GM13976 (cell line): ENCODE data around the gene YBX2.

ENCODE experiments used
- DNase-seq: peaks from one replicate; pipeline ENCODE4 v3.0.0; 2012; ENCODE audit warnings: low spot score
- in situ Hi-C: fragments of 300-500 bp; cut with MboI; formaldehyde crosslinking; loops from one replicate; pipeline ENCODE4 v1.12.0; 2022; ENCODE audit warnings: low sequenced_read_pairs, mixed read lengths, inconsistent platforms; ENCODE audit not compliant: unreplicated experiment
- TF ChIP-seq, protein P1 (sequence below): IDR thresholded peaks from 2 replicates; pipeline ENCODE4 v1.5.1; 2012; ENCODE audit warnings: borderline replicate concordance, mild to moderate bottlenecking; ENCODE audit not compliant: insufficient read depth; ENCODE audit errors: extremely low read depth, missing control alignments, control extremely low read depth

The YBX2 gene

DNA sequence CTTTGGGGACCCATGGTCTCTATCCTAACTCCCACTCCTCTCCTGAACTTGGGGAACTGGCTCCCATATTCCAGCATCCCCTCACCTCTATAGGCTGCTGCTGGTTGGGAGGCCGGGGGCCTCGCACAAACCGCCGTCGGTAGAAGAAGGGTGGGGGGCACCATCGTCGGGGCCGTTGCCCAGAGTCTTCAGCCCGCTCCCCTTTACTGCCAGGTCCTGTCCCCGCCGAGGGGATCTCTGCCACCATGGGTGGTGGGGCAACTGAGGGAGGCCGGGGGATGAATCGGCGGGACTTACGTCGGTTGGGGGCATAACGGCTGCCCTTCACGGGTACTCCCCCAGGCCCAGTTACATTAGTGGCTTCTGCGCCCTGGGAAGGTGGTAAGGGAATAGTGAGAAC, 4.3 kb downstream of the YBX2 start:
- TF ChIP-seq, protein P1, sequence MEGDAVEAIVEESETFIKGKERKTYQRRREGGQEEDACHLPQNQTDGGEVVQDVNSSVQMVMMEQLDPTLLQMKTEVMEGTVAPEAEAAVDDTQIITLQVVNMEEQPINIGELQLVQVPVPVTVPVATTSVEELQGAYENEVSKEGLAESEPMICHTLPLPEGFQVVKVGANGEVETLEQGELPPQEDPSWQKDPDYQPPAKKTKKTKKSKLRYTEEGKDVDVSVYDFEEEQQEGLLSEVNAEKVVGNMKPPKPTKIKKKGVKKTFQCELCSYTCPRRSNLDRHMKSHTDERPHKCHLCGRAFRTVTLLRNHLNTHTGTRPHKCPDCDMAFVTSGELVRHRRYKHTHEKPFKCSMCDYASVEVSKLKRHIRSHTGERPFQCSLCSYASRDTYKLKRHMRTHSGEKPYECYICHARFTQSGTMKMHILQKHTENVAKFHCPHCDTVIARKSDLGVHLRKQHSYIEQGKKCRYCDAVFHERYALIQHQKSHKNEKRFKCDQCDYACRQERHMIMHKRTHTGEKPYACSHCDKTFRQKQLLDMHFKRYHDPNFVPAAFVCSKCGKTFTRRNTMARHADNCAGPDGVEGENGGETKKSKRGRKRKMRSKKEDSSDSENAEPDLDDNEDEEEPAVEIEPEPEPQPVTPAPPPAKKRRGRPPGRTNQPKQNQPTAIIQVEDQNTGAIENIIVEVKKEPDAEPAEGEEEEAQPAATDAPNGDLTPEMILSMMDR = no peak
- DNase-seq = peak; percentile 23
- in situ Hi-C loops = loop anchor here (25.0 kb wide), 1 partner anchor 253 kb away; the partner anchor contains the start of genes SLC16A11 and SLC16A13

DNA sequence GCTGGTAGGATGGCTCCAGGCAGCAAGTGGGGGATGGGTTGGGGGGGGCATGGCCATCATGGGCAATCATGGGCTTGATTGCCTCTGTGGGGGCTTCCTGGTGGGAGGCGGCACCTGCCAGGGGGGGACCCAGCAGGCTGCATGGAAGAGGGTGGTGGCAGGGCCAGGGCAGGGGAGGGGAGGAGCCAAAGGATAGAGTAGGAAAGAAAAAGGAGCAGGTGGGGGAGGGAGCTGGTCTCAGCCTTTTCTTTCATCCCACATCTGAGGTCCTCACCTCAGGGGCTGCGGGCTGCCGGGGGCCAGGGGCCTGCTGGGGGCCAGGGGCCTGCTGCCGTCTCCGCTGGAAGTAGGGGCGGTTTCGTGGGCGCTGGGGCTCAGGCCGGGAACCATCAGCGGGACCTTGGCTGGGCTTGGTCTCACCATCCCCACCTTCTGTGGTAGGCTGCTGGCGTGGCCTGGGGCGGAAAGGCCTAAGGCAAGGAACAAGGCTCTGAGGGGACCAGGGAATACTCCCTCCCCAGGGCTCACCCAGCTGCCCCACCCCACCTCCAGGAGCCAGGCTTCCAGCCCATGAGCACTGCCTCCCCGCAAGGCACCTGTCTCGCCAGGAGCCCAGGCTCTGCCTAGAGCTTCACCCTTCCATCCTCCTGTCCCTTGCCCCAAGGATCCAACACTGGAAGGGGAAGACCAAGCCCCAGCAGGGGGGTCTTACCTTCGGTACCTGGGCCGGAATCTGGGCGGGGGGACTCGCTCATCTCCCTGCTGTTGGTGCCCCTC, 5.0 kb downstream of the YBX2 start:
- peak; percentile 25 for DNase-seq
- in situ Hi-C loops = loop anchor here (25.0 kb wide), 1 partner anchor 252 kb away; the partner anchor contains the start of genes SLC16A11 and SLC16A13
- TF ChIP-seq, protein P1 = no peak

DNA sequence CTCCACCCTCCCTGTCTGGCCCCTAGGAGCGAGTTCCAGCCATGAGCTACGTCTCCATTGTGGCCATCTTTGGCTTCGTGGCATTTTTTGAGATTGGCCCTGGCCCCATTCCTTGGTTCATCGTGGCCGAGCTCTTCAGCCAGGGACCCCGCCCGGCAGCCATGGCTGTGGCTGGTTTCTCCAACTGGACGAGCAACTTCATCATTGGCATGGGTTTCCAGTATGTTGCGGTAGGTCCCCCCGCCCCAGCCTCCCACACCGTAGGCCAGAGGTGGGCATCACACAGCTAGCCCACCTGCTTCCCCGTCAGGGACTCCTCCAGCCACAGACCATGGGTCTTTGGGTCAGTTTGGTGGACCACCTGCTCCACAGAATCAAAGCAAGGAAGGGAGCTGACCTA, 8.8 kb downstream of the YBX2 start:
- in situ Hi-C loops = loop anchor here (25.0 kb wide), 1 partner anchor 248 kb away; the partner anchor contains the start of genes SLC16A11 and SLC16A13
- no peak for DNase-seq
- TF ChIP-seq, protein P1 = no peak

DNA sequence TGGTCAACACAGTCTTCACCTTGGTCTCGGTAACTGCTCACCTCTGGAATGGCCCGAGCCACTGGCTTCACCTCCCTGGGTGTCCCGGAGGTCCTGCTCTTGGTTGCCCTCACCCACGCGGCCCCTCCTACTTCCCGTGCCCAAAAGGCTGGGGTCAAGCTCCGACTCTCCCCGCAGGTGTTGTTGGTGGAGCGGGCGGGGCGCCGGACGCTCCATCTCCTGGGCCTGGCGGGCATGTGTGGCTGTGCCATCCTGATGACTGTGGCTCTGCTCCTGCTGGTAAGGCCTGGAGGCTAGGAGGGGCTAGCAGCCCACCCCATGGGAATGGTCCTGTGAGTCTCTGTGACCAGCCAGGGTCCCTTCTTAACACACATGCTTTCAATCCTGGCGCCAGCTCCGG, 9.5 kb downstream of the YBX2 start:
- in situ Hi-C loops = loop anchor here (25.0 kb wide), 1 partner anchor 248 kb away; the partner anchor contains the start of genes SLC16A11 and SLC16A13
- TF ChIP-seq, protein P1 = no peak
- DNase-seq = no peak

DNA sequence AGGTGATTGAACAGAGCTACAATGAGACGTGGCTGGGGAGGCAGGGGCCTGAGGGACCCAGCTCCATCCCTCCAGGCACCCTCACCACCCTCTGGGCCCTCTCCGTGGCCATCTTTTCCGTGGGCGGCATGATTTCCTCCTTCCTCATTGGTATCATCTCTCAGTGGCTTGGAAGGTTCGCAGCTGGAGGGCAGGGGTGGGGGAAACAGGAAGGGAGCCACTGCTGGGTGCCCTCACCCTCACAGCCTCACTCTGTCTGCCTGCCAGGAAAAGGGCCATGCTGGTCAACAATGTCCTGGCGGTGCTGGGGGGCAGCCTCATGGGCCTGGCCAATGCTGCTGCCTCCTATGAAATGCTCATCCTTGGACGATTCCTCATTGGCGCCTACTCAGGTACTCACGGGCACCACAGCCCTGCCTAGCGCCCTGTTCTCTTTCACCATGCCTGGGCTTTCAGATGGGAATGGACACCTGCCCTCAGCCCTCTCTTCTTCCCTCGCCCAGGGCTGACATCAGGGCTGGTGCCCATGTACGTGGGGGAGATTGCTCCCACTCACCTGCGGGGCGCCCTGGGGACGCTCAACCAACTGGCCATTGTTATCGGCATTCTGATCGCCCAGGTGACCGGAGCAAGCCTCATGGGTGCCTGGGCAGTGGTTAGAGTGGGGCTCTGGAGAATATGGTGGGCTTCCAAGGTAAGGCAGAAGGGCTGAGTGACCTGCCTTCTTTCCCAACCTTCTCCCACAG, 10.8 kb downstream of the YBX2 start:
- TF ChIP-seq, protein P1 = no peak
- in situ Hi-C loops = loop anchor here (25.0 kb wide), 1 partner anchor 246 kb away; the partner anchor contains the start of genes SLC16A11 and SLC16A13
- peak; percentile 12 for DNase-seq

DNA sequence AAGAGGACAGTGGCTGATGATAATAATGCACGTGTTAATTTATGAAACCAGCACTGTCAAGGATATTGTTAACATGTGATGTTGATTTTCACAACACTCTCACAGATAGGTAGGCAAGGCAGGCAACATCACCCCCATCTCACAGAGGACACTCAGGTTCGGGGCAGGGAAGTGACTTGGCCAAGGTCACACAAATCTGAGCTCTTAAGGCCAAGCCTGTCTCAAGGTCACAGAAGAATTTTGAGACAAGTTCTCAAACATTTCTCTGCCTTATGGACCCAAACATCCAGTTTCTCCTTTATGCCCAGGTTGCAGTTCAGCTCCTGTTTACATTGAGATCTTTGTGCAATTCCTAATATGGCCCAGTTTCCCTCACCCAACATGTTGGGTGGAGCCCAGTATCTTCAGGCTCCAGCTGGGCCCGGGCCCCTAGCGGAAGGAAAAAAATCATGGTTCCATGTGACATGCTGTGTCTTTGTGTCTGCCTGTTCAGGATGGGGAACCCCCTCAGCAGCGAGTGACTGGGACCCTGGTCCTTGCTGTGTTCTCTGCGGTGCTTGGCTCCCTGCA, 11.6 kb downstream of the YBX2 start:
- no peak for DNase-seq

More for the DNA sequence above, 11.6 kb downstream of the YBX2 start:
- TF ChIP-seq, protein P1 = no peak
- in situ Hi-C loops = loop anchor here (25.0 kb wide), 1 partner anchor 246 kb away; the partner anchor contains the start of genes SLC16A11 and SLC16A13
